ENCODE results near the gene SNX30. TPM values are rescaled to one million over a fixed set of nuclear protein-coding genes. Genes with fewer than 3 reads are reported as not detected.

SNX30 gene
- total RNA-seq, 4 donors from 2014 or later, result 6.2 to 18.2 (median 10.4) TPM

DNA sequence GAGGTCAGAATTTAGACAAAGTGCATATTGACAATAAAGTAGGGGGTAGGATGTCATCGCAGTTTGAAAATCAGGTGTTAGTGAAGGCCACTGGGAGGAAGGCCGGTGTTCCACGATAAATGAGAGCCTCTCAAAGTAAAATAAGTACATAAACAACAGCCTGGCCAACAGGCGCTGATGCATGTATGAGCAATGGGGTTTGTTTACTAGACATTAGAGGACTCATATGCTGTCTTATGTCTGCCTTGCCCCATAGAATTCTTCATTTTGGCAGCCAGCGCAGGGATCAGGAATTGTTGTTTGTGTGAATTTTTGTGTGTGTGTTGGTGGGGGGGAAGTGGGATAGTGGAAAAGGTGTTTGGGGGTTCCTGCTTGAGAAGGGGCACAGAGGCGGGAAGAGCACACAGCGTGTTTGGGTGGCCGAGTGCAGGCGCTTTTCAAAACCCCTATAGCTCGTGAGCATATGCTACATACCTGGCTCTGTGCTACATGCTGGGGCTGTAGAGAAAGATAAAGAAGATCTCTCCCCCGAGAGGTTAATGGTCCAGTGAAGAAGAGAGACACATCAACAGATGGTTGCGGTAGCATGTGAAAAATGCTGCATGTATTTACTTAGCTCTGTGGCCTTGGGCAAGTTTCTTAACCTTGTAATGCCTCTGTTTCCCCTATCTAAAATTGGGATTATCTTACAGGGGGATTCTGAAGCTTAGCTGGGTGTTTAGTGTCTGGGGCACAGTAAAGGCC is 11.5 kb downstream of the SNX30 start:
- Histone ChIP-seq H3K4me3 (no peak overlapping the region), H3K27ac (no peak overlapping the region), H3K9me3 (no peaks in the 10 kb centered on the region), H3K36me3 (no peaks in the 10 kb centered on the region), H3K27me3 (no peaks in the 10 kb centered on the region), H3K4me1 (peaks cover 0 to 8% (median 0%) of the 10 kb centered on the region in 3 donors)
- 92 to 100% methylated on average over 3 to 6 of the region's 12 CpGs for WGBS, 2 donors (ENCODE audit: low coverage in 1 of 2)
- ATAC-seq, result no peak
- TF ChIP-seq POLR2A (IDR thresholded peaks at IDR 0.05) (no peak), POLR2AphosphoS5 (IDR thresholded peaks at IDR 0.05) (no peak), EP300 (IDR thresholded peaks at IDR 0.05) (no peak), CTCF (IDR thresholded peaks at IDR 0.05) (no peak)

DNA sequence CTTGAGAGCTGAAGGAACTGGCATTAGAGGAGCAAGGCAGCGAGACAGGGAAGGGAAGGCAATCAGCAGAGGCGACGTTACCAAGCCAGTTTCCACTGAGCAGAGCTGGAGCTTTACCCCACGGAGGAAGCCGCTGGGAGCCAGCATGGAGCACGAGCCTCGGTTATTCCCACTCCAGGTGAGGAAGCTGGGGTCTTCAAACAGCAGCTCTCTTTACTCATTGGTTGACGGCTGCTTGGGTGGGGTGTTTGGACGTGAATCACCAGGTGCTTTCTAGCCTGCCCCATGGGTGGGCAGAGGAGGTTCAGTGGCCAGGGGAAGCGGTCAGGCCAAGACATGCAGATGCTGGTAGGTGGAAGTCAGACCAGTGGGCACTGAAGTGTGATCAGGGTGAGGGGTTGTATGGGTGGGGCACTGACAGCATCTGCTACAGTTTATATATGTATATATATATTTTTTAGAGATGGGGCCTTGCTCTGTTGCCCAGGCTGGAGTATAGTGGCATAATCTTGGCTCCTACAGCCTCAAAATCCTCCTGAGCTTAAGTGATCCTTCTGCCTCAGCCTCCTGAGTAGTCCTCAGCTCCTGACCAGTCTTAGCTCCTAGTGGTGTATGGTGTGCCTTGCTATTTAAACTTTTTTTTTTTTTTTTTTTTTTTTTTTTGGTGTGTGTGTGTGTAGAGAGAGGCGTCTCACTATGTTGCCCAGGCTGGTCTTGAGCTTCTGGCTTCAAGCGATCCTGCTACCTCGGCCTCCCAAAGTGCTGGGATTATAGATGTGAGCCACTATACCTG is 12.4 kb downstream of the SNX30 start:
- Histone ChIP-seq H3K36me3 (no peaks in the 10 kb centered on the region), H3K4me3 (no peak overlapping the region), H3K27ac (no peak overlapping the region), H3K9me3 (no peaks in the 10 kb centered on the region), H3K4me1 (no peaks in the 10 kb centered on the region), H3K27me3 (no peaks in the 10 kb centered on the region)
- TF ChIP-seq CTCF (IDR thresholded peaks at IDR 0.05) (no peak), POLR2A (IDR thresholded peaks at IDR 0.05) (no peak), POLR2AphosphoS5 (IDR thresholded peaks at IDR 0.05) (no peak), EP300 (IDR thresholded peaks at IDR 0.05) (no peak)
- WGBS, 2 donors (ENCODE audit: low coverage in 1 of 2), result 92 to 100% methylated on average over 2 to 5 of the region's 13 CpGs
- no peak for ATAC-seq

DNA sequence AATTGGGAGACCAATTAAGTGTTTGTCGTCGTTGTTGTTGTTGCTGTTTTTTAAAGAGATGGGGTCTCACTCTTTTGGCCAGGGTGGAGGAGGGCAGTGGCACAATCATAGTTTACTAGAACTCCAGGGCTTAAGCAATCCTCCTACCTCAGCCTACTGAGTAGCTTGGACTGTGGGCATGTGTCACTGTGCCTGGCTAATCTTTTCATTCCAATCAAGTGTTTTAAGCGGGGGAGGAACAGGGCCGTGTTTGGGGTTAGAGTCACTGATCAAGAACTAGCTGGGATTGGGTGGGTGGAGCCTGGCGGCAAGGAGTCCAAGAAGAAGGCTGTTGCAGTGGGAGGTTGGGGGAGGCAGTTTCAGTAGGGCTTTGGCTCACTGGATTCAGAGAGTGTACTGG is 13.8 kb downstream of the SNX30 start:
- Histone ChIP-seq H3K27ac (no peak overlapping the region), H3K27me3 (no peaks in the 10 kb centered on the region), H3K36me3 (no peaks in the 10 kb centered on the region), H3K9me3 (no peaks in the 10 kb centered on the region), H3K4me3 (no peak overlapping the region), H3K4me1 (no peaks in the 10 kb centered on the region)
- WGBS, 2 donors (ENCODE audit: low coverage in 1 of 2), result 72 to 74% methylated on average over 5 of the region's 5 CpGs
- no peak for ATAC-seq
- no peak for TF ChIP-seq POLR2A (IDR thresholded peaks at IDR 0.05)
- no peak for TF ChIP-seq EP300 (IDR thresholded peaks at IDR 0.05)
- TF ChIP-seq CTCF (IDR thresholded peaks at IDR 0.05), result no peak
- no peak for TF ChIP-seq POLR2AphosphoS5 (IDR thresholded peaks at IDR 0.05)

DNA sequence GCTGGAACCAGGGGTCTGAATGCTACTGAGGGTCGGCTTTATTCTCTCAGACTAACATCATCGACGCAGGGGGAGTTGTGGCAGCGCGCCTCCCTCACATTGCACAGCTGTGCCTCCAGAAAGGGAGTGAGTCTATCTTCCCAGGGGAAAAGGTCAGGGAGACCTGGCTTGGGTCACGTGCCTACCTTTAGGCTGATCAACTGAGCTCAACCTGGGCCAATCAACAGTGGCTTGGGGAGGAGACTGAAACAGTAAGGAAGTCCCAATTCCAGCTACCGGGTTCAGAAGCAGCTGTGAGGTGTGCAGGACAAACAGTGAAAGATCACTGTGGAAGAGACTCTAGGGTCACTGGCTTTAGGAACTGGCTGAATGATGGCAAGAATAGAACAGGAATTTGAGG is 14.3 kb downstream of the SNX30 start:
- Histone ChIP-seq H3K36me3 (no peaks in the 10 kb centered on the region), H3K27ac (no peak overlapping the region), H3K4me1 (no peaks in the 10 kb centered on the region), H3K9me3 (no peaks in the 10 kb centered on the region), H3K27me3 (no peaks in the 10 kb centered on the region), H3K4me3 (no peak overlapping the region)
- WGBS, 2 donors (ENCODE audit: low coverage in 1 of 2), result 25 to 70% methylated on average over 1 to 7 of the region's 7 CpGs
- TF ChIP-seq POLR2AphosphoS5 (IDR thresholded peaks at IDR 0.05) (no peak), CTCF (IDR thresholded peaks at IDR 0.05) (no peak), EP300 (IDR thresholded peaks at IDR 0.05) (no peak), POLR2A (IDR thresholded peaks at IDR 0.05) (no peak)
- no peak for ATAC-seq

Measured in gastroesophageal sphincter (tissue), 4 donors.